GM19452 (cell line): ENCODE results near the gene HSPA12A.

Experiments used
- ATAC-seq: cut with Tn5 transposase; IDR thresholded peaks from one replicate; pipeline ENCODE4 v1.9.1; 2021; ENCODE audit not compliant: unreplicated experiment

The HSPA12A gene

DNA sequence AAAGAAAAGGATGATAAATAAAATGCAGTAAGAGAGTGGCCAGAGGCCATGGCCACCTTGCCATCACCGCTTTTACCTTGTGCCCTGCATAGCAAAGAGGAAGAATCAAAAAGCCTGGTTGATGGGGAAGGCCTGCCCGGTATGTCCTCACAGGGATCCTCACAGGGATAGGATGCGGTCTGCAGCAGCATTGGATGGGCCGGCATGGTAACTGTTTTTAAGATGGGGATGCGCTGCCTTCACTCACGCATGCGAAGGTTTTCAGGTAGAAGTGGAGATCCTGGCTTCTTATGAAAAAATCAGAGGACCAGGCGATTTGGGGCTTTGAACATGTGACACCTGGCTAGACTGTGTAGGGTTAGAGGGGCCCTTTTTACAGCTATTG is 109.2 kb downstream of the HSPA12A start:
- ATAC-seq = no peak

DNA sequence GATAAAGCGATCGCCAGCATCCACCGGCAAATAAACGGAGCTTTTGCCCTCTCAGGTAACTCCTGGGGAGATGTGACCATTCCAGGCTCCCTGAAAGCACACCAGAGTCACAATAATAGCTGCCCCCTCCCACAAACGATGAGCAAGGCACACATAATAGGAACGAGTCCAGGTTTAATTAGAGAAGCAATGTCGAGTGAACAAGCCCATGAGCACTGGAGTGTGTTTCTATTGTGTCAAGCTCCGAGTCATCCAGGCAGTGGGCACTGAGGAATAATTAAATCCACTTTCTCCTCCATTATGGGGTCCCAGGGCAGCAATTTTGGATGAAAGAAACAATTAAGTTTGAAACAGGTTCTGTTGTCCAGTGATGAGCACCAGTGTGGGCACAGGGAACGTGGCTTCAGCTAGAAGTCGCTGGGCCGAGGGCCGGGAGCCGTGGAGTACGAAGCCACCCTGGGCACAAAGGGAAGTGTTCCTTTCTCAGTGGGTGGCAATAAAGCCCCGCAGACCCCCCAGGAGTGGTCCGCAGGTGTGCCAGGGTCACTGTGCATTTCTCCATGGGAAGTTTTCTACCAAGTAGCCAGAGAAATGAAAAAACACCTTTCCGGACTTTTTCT is 109.7 kb downstream of the HSPA12A start:
- no peak for ATAC-seq

- no peak for ATAC-seq
Measured at GRCh38 chr10:116631871-116632295, 110.5 kb downstream of the HSPA12A start.

GRCh38 chr10:116630020-116630419 is 112.3 kb downstream of the HSPA12A start:
- no peak for ATAC-seq

DNA sequence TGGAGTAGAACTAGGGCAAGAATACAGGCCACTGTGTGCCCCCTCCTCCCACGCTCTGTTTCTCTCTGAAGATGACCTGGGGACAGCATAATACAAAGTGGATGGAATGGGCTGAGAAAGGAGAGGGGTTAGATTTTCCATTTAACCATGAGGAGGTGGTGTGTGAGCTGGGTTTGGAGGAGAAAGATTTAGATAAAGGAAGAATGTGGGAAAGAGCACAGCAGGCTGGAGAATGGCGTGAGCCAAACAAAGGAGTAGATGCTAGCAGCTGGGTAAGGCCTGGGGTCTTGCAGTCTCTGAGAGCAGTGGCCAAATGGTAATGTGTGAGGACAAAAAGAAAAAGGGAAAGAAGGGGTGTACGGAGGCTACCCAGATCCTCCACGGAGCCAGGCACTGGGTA is 113.0 kb downstream of the HSPA12A start:
- ATAC-seq = no peak

DNA sequence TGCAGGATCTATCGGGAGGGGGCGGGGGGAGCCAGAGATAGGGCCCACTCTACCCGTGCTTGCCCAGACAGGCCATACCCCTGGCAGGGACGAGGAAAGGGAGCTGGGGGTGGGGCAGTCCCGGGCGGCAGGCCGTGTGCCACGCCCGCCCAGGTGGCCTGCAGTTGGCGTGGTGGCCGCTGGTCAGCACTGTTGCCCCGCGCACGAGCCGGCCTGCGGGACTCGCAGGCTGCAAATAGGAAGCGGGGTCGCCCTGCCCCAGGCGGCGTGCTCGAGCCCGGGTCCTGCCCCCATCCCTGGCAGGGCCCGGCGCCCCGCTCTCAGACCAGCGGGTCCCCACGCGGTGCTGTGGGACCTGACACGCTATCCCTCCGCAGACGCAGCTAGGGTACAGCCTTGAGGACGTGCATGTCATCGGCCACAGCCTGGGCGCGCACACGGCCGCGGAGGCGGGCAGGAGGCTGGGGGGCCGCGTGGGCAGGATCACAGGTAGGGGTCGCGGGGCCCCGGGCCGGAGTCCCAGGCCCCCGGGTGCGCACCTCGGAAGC is 114.9 kb downstream of the HSPA12A start:
- no peak for ATAC-seq

DNA sequence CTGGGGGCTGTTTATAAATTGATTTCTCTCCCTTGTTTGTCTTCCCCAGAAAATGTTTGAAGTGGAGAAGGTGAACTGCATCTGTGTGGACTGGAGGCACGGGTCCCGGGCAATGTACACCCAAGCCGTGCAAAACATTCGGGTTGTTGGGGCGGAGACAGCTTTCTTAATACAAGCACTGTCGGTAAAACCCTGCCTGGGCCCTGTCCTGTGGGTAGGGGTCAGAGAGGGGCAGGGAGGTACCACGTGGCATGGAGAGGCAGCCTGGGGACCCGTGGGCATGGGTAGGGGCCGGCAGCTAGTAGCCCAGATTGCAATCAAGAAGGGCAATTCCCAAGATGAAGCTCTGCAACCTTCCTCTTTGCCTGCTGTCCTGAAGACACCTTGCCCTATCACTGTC is 115.6 kb downstream of the HSPA12A start:
- ATAC-seq = no peak

DNA sequence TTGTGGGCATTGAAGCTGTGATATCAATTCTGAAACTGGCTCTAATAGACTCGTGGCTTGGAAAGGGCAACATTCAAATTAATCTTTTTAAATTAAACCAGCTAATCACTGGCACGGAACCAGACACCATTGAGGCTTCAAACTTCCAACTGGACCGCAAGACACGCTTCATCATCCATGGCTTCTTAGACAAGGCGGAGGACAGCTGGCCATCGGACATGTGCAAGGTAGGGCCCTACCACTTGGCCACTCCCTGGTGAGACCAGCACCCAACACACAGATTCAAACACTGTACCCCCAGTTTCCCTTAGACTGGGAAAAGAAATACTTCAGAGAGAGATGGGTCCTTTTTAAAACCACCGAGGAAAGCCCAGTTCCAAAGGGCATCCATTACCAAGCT is 116.5 kb downstream of the HSPA12A start:
- ATAC-seq = no peak

- no peak for ATAC-seq
Measured at GRCh38 chr10:116621934-116622655, 120.3 kb downstream of the HSPA12A start.

DNA sequence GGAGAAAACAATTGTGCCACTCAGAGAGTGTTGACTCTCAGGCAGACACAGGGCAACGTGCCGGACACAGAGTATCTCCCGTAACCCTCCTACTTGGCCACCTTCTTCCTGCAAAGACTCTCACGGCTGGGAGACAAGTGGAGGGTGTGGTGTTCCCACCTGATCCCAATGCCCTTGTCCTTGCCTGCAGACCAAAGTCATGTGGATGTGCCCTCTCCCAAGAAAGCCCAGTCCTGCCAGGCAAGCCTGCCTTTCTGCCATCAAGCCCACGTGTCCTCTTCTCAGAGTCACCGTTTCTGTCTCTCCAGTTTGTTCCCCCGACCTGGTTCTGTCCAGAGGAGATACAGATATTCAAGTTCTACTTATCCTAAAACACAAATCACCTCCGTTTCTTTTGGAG is 120.9 kb downstream of the HSPA12A start:
- no peak for ATAC-seq
